Activated naive CD4-positive, alpha-beta T cell treated with anti-CD3 and anti-CD28 coated beads for 36 hours (primary cell): ENCODE data around the gene APOBR. TPM values are rescaled to one million over a fixed set of nuclear protein-coding genes. Genes with fewer than 3 reads are reported as not detected.
"Not testable (repeated sequence)": the region's sequence is repeated elsewhere in the genome, so short reads cannot be mapped to it uniquely, and the experiment has no call there.

Experiments
- CTCF ChIA-PET: fragments of 350-600 bp; sonication (Branson Sonifier 250); formaldehyde crosslinking; loops from one replicate; lab custom pipeline; 2021; ENCODE audit warnings: antibody characterized with exemption; lab: Charles Lee
- DNase-seq: peaks from one replicate; pipeline ENCODE4 v3.0.0-alpha.2; 2020
- H3K27ac Mint-ChIP-seq: one replicate; pipeline ENCODE4 v1.8.0; 2021; ENCODE audit warnings: mild to moderate bottlenecking, mixed read lengths
- H3K27me3 Mint-ChIP-seq: one replicate; pipeline ENCODE4 v1.8.0; 2021; ENCODE audit warnings: low read depth, mixed read lengths
- H3K36me3 Mint-ChIP-seq: one replicate; pipeline ENCODE4 v1.8.0; 2021; ENCODE audit warnings: low read depth, mixed read lengths
- H3K4me1 Mint-ChIP-seq: one replicate; pipeline ENCODE4 v1.8.0; 2021; ENCODE audit warnings: low read depth, mixed read lengths
- H3K4me3 Mint-ChIP-seq: one replicate; pipeline ENCODE4 v1.8.0; 2021; ENCODE audit warnings: mild to moderate bottlenecking, moderate library complexity, mixed read lengths
- H3K9me3 Mint-ChIP-seq: one replicate; pipeline ENCODE4 v1.8.0; 2021; ENCODE audit warnings: mixed read lengths
- intact Hi-C: fragments of 100-400 bp; cut with micrococcal nuclease; formaldehyde crosslinking; loops from one replicate; pipeline ENCODE4 v1.15.1; 2023
- total RNA-seq, 2 experiments: library from RNA; stranded (reverse); gene quantifications; one replicate each; pipeline ENCODE4 v1.2.3, GENCODE V29; 2021

The APOBR gene
- total RNA-seq, 2 experiments from 2014 or later, result 0.72 to 0.77 TPM

DNA sequence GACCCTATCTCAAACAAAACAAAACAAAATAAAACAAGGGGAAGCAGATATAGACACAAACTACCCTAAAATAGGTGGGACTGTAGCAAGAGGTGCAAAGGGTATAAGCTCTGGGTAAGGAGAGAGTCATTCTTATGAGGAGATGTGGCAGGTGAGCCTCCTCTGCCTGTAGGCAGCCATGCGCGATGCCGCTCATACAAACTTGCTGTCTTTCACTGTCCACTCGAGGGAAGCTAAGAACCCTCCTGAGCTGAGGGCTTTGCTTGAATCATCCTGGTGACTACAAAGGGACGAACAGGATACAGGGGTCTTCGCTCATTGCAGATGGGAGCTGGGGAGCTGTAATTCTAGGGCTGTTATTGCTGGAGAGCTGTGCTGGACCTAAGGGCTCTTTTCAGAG, 27.0 kb downstream of the APOBR start:
- CTCF ChIA-PET, result no interaction called here
- H3K36me3 Mint-ChIP-seq, result no peaks in the 10 kb centered on the region
- H3K4me1 Mint-ChIP-seq, result peaks cover 6% of the 10 kb centered on the region
- H3K4me3 Mint-ChIP-seq, result no peak overlapping the region
- no peaks in the 10 kb centered on the region for H3K9me3 Mint-ChIP-seq
- intact Hi-C loops, result no loop called here
- H3K27me3 Mint-ChIP-seq, result no peaks in the 10 kb centered on the region
- H3K27ac Mint-ChIP-seq, result no peak overlapping the region
- no peak for DNase-seq

DNA sequence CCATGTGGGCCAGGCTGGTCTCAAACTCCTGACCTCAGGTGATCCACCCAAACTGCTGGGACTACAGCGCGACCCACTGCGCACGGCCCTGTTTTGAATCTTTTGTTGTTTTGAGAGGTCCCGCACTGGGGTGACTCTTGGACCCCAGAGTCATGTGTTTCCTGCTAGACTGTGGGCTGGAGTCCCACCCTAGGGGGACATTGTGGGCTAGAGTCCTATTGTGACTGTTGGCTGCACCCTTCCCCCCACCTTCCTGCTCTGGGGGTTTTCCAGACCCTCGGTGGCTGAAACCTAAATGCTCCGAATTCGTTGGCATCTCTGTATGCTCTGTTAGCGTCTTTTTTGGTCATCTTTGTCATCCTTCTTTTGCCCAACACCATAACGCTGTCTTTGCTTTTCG, 28.3 kb downstream of the APOBR start:
- DNase-seq, result no peak
- H3K4me1 Mint-ChIP-seq, result peaks cover 6% of the 10 kb centered on the region
- no peaks in the 10 kb centered on the region for H3K27me3 Mint-ChIP-seq
- H3K4me3 Mint-ChIP-seq, result no peak overlapping the region
- intact Hi-C loops, result no loop called here
- H3K9me3 Mint-ChIP-seq, result no peaks in the 10 kb centered on the region
- CTCF ChIA-PET, result no interaction called here
- no peaks in the 10 kb centered on the region for H3K36me3 Mint-ChIP-seq
- no peak overlapping the region for H3K27ac Mint-ChIP-seq

DNA sequence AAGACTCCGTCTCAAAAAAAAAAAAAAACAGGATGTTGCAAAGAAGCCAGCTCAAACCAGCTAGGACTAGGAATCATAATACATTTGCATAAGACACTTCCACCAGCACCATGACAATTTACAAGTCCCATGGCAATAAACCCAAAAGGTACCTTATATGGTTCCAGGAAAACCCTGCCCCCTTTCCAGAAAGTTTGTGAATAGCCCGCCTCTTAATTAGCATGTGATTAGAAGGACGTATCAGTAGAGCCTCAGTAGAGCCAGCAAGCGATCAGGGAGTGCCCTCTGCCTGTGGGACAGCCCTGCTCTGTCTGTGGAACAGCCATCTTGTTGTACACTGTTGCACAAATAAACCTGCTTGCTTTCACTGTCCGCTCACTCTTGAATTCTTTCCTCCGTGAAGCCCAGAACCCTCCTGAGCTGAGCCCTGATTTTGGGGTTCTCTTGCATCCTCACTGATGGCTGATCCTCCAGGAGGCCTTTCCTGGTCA, 30.3 kb downstream of the APOBR start:
- peak; percentile 39 for DNase-seq
- intact Hi-C loops, result no loop called here
- Mint-ChIP-seq H3K9me3 (no peaks in the 10 kb centered on the region), H3K4me3 (no peak overlapping the region), H3K36me3 (no peaks in the 10 kb centered on the region), H3K27me3 (no peaks in the 10 kb centered on the region), H3K4me1 (peaks cover 6% of the 10 kb centered on the region), H3K27ac (no peak overlapping the region)
- CTCF ChIA-PET, result no interaction called here

DNA sequence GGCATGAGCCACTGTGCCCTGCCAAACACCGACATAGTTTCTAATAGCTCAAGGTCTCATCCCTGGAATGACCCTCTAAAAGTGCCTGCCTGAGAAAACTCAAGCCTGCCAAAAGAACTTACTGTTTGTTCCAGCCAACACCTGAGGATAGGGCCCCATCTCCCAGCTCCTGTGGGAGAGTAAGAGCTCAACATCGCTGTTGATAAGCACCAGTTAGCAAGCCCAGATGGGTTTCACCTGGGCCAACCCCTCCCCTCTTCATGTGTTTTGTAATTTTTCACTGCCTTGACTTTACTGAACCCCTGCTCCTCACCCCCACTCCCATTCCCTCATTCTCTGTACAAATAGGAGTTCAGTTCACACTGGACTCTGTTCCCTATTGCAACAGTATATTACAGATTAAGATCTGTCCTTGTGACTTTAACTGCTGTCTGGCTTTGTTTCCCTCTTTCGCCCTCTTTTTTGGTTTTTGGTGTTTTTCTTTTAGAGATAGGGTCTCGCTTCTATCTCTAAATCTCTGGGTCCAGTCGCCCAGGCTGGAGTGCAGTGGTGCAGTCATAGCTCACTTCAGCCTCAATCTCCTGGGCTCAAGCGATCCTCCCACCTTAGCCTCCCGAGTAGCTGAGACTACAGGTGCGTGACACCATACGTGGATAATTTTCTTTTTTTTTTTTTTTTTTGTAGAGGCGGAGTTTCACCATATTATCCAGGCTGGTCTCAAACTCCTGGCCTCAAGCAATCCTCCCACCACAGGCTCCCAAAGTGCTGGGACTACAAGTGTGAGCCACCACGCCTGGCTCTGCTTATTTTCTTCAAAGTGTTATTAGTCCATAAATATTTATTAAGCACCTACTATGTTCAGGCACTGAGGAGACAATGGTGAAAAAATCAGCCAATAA, 32.0 kb downstream of the APOBR start:
- H3K27me3 Mint-ChIP-seq, result no peaks in the 10 kb centered on the region
- DNase-seq, result no peak
- no peaks in the 10 kb centered on the region for H3K9me3 Mint-ChIP-seq
- H3K27ac Mint-ChIP-seq, result no peak overlapping the region
- H3K4me3 Mint-ChIP-seq, result no peak overlapping the region
- intact Hi-C loops, result no loop called here
- CTCF ChIA-PET, result no interaction called here
- no peaks in the 10 kb centered on the region for H3K36me3 Mint-ChIP-seq
- H3K4me1 Mint-ChIP-seq, result peaks cover 6% of the 10 kb centered on the region

DNA sequence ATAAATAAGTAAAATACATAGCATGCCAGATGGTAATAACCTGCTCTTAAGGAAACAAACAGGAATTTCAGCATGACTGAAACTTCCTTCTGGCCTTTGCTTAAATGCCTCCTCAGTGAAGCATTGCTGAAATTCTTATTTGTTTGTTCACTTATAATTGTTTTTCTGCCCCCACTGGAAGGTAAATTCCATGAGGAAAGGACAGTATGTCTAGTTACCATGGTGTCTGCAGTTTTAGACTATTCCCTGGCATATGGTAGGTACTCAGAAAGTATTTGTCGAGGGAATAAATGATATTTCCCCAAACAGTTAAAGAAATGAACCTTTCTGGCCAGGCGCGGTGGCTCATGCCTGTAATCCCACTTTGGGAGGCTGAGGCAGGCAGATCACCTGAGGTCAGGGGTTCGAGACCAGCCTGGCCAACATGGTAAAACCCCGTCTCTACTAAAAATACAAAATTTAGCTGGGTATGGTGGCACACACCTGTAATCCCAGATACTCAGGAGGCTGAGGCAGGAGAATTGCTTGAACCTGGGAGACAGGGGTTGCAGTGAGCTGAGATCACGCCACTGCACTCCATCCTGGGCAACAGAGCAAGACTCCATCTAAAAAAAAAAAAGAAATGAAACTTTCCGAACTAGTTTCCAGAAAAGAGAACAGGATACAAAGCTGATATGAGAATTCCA, 32.8 kb downstream of the APOBR start:
- intact Hi-C loops, CTCF ChIA-PET: not testable (repeated sequence)

DNA sequence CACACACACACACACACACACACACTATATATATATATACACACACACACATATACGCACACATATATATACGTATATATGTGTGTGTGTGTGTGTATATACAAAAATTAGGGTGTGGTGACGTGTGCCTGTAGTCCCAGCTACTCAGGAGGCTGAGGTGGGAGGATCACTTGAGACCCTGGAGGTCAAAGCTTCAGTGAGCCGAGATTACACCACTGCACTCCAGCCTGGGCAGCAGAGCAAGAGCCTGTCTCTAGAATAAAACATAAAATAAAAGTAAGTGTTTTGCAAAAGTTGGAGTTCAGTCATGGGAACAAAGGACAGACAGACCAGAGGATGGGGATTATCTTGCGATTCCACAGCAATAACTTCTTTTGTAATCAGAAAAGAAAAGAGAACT, 33.5 kb downstream of the APOBR start:
- H3K27ac Mint-ChIP-seq, result no peak overlapping the region
- CTCF ChIA-PET, result no interaction called here
- no peaks in the 10 kb centered on the region for H3K9me3 Mint-ChIP-seq
- H3K27me3 Mint-ChIP-seq, result no peaks in the 10 kb centered on the region
- peaks cover 6% of the 10 kb centered on the region for H3K4me1 Mint-ChIP-seq
- intact Hi-C loops, result no loop called here
- no peak for DNase-seq
- H3K36me3 Mint-ChIP-seq, result no peaks in the 10 kb centered on the region
- no peak overlapping the region for H3K4me3 Mint-ChIP-seq

More for the DNA sequence above, 32.8 kb downstream of the APOBR start:
- not testable (repeated sequence) for H3K27me3 Mint-ChIP-seq, H3K9me3 Mint-ChIP-seq, H3K27ac Mint-ChIP-seq, DNase-seq, H3K4me1 Mint-ChIP-seq, H3K36me3 Mint-ChIP-seq, H3K4me3 Mint-ChIP-seq

DNA sequence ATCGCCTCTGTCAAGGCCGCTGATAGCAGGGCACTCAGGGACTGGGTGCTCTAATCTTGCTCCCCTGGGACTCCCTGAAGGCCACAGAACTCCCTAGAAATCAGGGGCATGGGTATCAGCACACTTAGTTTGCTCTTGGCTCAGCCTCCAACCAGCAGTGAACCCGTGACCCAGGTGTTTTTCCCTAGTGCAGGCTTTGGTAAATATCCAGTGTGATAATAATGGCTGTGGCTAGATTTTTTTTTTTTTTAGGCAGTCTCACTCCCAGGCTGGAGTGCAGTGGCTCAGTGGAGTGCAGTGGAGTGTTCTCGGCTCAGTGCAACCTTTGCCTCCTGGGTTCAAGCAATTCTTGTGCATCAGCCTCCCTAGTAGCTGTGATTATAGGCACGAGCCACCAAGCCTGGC, 34.0 kb downstream of the APOBR start:
- Mint-ChIP-seq H3K4me1 (peaks cover 8% of the 10 kb centered on the region), H3K27me3 (no peaks in the 10 kb centered on the region), H3K4me3 (no peak overlapping the region), H3K36me3 (no peaks in the 10 kb centered on the region), H3K9me3 (no peaks in the 10 kb centered on the region), H3K27ac (no peak overlapping the region)
- DNase-seq, result no peak
- CTCF ChIA-PET, result interaction anchor here (0.6 kb wide), 1 partner anchor 47 kb away, joined by 4 read pairs; no protein-coding TSS in a partner anchor
- intact Hi-C loops, result no loop called here

DNA sequence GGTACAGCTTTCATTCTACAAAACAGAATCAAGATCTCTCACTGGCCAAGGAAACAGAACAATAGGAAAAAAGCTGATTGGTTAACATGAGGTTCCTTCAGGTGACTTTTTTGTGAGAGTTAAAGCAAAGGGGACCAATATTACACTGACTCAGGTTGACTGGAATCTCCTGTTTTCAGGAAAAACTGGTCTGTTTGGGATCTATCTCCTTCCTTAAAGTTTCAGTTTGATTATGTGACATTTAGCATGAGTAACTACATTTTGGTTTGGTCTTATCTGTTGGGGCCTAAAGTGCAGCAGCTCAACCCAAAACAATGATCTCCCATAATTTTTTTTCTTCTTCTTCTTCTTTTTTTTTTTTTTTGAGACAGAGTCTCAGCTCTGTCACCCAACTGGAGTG, 34.7 kb downstream of the APOBR start:
- no peaks in the 10 kb centered on the region for H3K36me3 Mint-ChIP-seq
- H3K27ac Mint-ChIP-seq, result no peak overlapping the region
- no peak for DNase-seq
- H3K27me3 Mint-ChIP-seq, result no peaks in the 10 kb centered on the region
- no peaks in the 10 kb centered on the region for H3K9me3 Mint-ChIP-seq
- peaks cover 11% of the 10 kb centered on the region for H3K4me1 Mint-ChIP-seq
- H3K4me3 Mint-ChIP-seq, result no peak overlapping the region
- CTCF ChIA-PET, result interaction anchor here (0.6 kb wide), 2 partner anchors 16 to 46 kb away, joined by 3 to 4 read pairs; no protein-coding TSS in a partner anchor
- intact Hi-C loops, result no loop called here

DNA sequence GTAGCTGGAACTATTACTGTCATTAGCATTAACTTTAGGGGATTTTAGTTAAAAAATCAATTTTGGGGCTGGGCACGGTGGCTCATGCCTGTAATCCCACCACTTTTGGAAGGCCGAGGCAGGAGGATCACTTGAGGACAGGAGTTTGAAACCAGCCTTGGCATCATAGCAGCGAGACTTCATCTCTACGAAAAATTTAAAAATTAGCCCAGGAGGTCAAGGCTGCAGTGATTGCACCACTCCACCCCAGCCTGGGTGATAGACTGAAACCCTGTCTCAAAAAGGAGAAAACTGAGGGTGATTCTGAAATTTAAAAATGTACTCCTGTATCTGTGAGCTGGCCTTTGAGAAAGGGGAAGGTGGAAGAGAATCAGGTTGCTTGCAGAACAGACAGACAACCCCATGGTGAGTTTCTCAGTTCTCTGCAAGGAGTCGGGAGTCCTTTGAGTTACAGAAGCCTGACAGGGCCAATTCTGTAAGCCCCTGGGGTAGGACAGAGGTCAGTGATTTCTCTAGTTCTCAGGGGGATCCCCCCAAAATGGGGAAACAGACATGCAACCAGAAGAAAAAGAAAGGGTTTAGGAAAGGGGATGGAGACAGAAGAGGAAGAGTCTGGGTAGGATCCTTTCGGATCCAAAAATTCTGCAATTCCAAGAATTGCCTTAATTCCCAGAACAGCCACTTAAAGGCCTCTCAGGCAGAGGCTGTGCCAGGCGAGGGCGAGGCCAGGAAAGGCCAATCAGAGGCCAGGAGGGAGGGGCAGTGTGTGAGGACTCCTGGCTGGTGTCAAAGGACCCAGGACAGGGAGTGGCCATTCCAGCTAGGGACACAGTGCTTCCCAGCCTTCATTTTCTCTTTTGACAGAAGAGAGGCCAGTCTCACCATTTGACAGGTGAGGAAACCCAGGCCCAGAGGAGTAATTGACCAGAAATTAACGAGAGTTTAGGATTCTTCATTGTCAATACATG, 37.6 kb downstream of the APOBR start:
- Mint-ChIP-seq H3K36me3 (no peaks in the 10 kb centered on the region), H3K9me3 (no peaks in the 10 kb centered on the region), H3K27me3 (no peaks in the 10 kb centered on the region), H3K4me3 (no peak overlapping the region), H3K4me1 (peaks cover 21% of the 10 kb centered on the region), H3K27ac (no peak overlapping the region)
- CTCF ChIA-PET, result no interaction called here
- no peak for DNase-seq
- intact Hi-C loops, result no loop called here

DNA sequence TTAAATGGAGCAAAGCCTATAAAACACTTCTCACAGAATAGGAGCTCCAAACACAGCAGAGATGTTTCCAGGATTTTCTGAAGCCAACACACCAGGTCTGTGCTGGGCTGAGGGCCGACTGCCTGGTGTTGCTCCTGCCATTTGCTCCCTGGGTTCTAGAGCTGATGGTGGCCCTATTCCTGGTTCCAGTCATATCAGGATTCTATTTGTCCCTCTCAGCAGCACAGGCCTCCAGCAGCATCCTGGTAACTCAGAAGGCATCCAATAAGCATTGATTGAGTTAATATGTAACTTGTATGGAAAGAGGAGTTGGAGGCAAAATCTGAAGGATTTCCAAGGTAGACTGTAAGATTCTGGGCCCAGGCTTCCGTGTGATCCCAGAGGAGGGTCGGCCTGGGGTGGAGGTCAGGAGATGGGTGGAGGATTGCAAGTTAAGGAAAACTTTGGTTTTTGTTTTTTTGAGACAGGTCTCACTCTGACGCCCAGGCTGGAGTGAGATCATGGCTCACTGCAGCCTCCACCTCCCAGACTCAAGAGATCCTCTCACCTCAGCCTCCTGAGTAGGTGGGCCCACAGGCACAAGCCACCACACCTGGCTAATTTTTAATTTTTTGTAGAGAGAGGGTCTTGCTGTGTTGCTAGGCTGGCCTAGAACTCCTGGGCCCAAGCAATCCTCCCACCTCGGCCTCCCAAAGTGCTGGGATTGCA, 38.7 kb downstream of the APOBR start:
- Mint-ChIP-seq H3K4me3 (no peak overlapping the region), H3K36me3 (no peaks in the 10 kb centered on the region), H3K4me1 (peaks cover 26% of the 10 kb centered on the region), H3K9me3 (no peaks in the 10 kb centered on the region), H3K27ac (no peak overlapping the region), H3K27me3 (no peaks in the 10 kb centered on the region)
- intact Hi-C loops, result no loop called here
- no peak for DNase-seq
- CTCF ChIA-PET, result no interaction called here

DNA sequence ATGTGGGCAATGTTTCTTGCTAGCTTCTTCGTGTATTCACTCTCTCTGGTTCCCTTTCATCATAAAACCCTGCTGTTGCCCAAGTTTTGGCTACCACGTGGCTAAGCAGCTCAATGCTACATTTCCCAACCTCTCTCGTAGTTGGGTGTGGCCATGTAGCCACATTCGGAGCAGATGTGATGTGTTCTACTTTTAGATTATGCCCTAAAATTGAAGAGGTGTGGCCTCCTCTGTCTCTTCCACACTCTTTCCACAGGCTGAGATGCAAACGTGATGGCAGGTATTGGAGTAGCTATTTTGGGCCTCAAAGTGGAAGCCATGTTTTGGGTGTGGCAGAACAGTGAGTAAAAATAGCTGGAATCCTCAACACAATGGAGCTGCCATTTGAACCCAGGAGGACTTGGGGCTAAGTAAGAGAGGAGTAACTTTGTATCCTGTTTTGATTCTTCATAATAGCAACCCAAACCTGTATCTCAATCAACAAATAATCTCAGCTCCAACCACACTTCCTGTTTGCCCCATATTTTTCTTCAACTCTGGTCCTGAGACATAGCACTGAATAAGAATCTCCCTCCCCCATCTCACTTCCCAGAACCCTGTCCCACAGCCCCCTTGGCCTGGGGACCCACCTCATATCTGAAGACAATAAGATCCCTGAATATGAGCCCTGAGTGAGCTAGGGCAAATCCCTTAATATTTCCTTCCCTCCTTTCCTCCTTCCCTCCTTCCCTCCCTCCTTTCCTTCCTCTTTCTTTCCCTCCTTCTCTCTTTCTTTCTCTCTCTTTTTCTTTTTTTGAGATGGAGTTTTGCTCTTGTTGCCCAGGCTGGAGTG, 40.3 kb downstream of the APOBR start:
- Mint-ChIP-seq H3K4me3 (no peak overlapping the region), H3K9me3 (no peaks in the 10 kb centered on the region), H3K4me1 (peaks cover 26% of the 10 kb centered on the region), H3K27me3 (no peaks in the 10 kb centered on the region), H3K36me3 (no peaks in the 10 kb centered on the region), H3K27ac (peak overlapping the region; percentile 69)
- CTCF ChIA-PET, result no interaction called here
- no peak for DNase-seq
- intact Hi-C loops, result loop anchor here (5.0 kb wide), 1 partner anchor 37 kb away; no protein-coding TSS in a partner anchor
